CD4-positive, alpha-beta T cell treated with Interleukin-4 for 4 hours (primary cell): ENCODE results near the gene PCAT7.
"Not testable (repeated sequence)": the region's sequence is repeated elsewhere in the genome, so short reads cannot be mapped to it uniquely, and the experiment has no call there.

ENCODE experiments used
- DNase-seq: peaks from one replicate; pipeline ENCODE4 v3.0.0-alpha.2; 2020

The PCAT7 gene

GRCh38 chr9:94554439-94555331 lies at the start of gene PCAT7:
Gene PCAT7 (plus strand): TSS chr9:94555083.
- no peak for DNase-seq

GRCh38 chr9:94506370-94506769 lies 48.5 kb upstream of the PCAT7 start:
- DNase-seq, result not testable (repeated sequence)

GRCh38 chr9:94507531-94508258 lies 47.2 kb upstream of the PCAT7 start:
- DNase-seq, result no peak

GRCh38 chr9:94511134-94511954 lies 43.5 kb upstream of the PCAT7 start:
- no peak for DNase-seq

GRCh38 chr9:94511955-94512265 lies 43.0 kb upstream of the PCAT7 start:
- no peak for DNase-seq

- no peak for DNase-seq
Observed at GRCh38 chr9:94514722-94515121, 40.2 kb upstream of the PCAT7 start.

GRCh38 chr9:94517254-94517653 lies 37.6 kb upstream of the PCAT7 start:
- DNase-seq, result no peak

- no peak for DNase-seq
Observed at GRCh38 chr9:94525396-94526035, 29.4 kb upstream of the PCAT7 start.

- DNase-seq, result no peak
Observed at GRCh38 chr9:94526271-94526670, 28.6 kb upstream of the PCAT7 start.

- no peak for DNase-seq
Observed at GRCh38 chr9:94526951-94527350, 27.9 kb upstream of the PCAT7 start.

- DNase-seq, result no peak
Observed at GRCh38 chr9:94528886-94529285, 26.0 kb upstream of the PCAT7 start.

- no peak for DNase-seq
Observed at GRCh38 chr9:94533155-94533554, 21.7 kb upstream of the PCAT7 start.

- no peak for DNase-seq
Observed at GRCh38 chr9:94533601-94534000, 21.3 kb upstream of the PCAT7 start.

GRCh38 chr9:94534901-94535300 lies 20.0 kb upstream of the PCAT7 start:
- DNase-seq, result no peak

- DNase-seq, result no peak
Observed at GRCh38 chr9:94538908-94539307, 16.0 kb upstream of the PCAT7 start.

- not testable (repeated sequence) for DNase-seq
Observed at GRCh38 chr9:94544335-94544734, 10.5 kb upstream of the PCAT7 start.

- DNase-seq, result no peak
Observed at GRCh38 chr9:94545940-94546339, 8.9 kb upstream of the PCAT7 start.

GRCh38 chr9:94553029-94553938 lies 1.6 kb upstream of the PCAT7 start:
- no peak for DNase-seq

- DNase-seq, result no peak
Observed at GRCh38 chr9:94554078-94554438, 825 bp upstream of the PCAT7 start.

GRCh38 chr9:94557376-94557775 lies 2.5 kb downstream of the PCAT7 start:
- no peak for DNase-seq

GRCh38 chr9:94560237-94560636 lies 5.4 kb downstream of the PCAT7 start:
- DNase-seq, result no peak

GRCh38 chr9:94563548-94563947 lies 8.7 kb downstream of the PCAT7 start:
- DNase-seq, result no peak
